ENCODE results near the gene DHX57. TPM values are rescaled to one million over a fixed set of nuclear protein-coding genes. Genes with fewer than 3 reads are reported as not detected.

Gene DHX57
- total RNA-seq, 1 donor from 2014 or later = 15.1 TPM

GRCh38 chr2:38824906-38825305 is 50.8 kb downstream of the DHX57 start:
- H3K27ac ChIP-seq = no peak overlapping the region
- ATAC-seq (no peak), DNase-seq (no peak)
- H3K9me3 ChIP-seq = no peaks in the 10 kb centered on the region
- H3K36me3 ChIP-seq = peaks cover 47% of the 10 kb centered on the region
- no peak overlapping the region for H3K4me3 ChIP-seq
- no peaks in the 10 kb centered on the region for H3K4me1 ChIP-seq
- TF ChIP-seq, protein P1, sequence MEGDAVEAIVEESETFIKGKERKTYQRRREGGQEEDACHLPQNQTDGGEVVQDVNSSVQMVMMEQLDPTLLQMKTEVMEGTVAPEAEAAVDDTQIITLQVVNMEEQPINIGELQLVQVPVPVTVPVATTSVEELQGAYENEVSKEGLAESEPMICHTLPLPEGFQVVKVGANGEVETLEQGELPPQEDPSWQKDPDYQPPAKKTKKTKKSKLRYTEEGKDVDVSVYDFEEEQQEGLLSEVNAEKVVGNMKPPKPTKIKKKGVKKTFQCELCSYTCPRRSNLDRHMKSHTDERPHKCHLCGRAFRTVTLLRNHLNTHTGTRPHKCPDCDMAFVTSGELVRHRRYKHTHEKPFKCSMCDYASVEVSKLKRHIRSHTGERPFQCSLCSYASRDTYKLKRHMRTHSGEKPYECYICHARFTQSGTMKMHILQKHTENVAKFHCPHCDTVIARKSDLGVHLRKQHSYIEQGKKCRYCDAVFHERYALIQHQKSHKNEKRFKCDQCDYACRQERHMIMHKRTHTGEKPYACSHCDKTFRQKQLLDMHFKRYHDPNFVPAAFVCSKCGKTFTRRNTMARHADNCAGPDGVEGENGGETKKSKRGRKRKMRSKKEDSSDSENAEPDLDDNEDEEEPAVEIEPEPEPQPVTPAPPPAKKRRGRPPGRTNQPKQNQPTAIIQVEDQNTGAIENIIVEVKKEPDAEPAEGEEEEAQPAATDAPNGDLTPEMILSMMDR (IDR thresholded peaks at IDR 0.05) = no peak
- intact Hi-C loops (cut with DNase I) = no loop called here
- no peaks in the 10 kb centered on the region for H3K27me3 ChIP-seq

- Histone ChIP-seq H3K36me3 (peaks cover 53% of the 10 kb centered on the region), H3K27me3 (no peaks in the 10 kb centered on the region), H3K27ac (no peak overlapping the region), H3K4me3 (no peak overlapping the region), H3K4me1 (no peaks in the 10 kb centered on the region), H3K9me3 (no peaks in the 10 kb centered on the region)
- ATAC-seq (no peak), DNase-seq (no peak)
- intact Hi-C loops (cut with DNase I) = no loop called here
- TF ChIP-seq, protein P1 (IDR thresholded peaks at IDR 0.05) = no peak
These were observed 52.3 kb downstream of the DHX57 start for GRCh38 chr2:38823386-38823785.

- Histone ChIP-seq H3K9me3 (no peaks in the 10 kb centered on the region), H3K4me3 (no peak overlapping the region), H3K27me3 (no peaks in the 10 kb centered on the region), H3K4me1 (no peaks in the 10 kb centered on the region), H3K27ac (no peak overlapping the region), H3K36me3 (peaks cover 62% of the 10 kb centered on the region)
- DNase-seq = no peak
- ATAC-seq = no peak
- TF ChIP-seq, protein P1 (IDR thresholded peaks at IDR 0.05) = no peak
- intact Hi-C loops (cut with DNase I) = no loop called here
These were observed 57.2 kb downstream of the DHX57 start for GRCh38 chr2:38818565-38818964.

GRCh38 chr2:38815936-38816335 is 59.8 kb downstream of the DHX57 start:
- TF ChIP-seq, protein P1 (IDR thresholded peaks at IDR 0.05) = no peak
- ATAC-seq = no peak

DNA sequence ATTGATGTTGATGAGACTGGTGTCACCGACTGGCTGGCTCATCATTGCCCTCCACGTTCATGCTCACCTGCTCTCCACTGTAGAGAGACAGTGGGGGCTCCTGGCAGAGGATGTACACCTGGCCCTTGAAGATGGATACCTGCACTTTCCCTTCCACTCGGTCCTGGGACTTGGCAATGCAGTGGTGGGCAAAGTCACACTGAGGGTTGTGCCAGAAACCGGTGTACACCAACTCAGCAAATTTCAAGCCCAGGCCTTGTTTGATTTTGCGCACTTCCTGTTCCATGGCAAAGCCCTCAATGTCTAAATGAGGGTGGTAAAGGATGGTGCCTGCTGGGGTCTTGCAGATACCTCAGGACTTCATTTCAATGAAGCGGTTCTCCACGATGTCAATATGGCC is 65.2 kb downstream of the DHX57 start:
- TF ChIP-seq, protein P1 (IDR thresholded peaks at IDR 0.05) = no peak
- Histone ChIP-seq H3K4me1 (no peaks in the 10 kb centered on the region), H3K4me3 (no peak overlapping the region), H3K9me3 (no peaks in the 10 kb centered on the region), H3K36me3 (peaks cover 52% of the 10 kb centered on the region), H3K27me3 (no peaks in the 10 kb centered on the region), H3K27ac (no peak overlapping the region)
- DNase-seq = no peak
- no peak for ATAC-seq
- intact Hi-C loops (cut with DNase I) = no loop called here

More at GRCh38 chr2:38815936-38816335, 59.8 kb downstream of the DHX57 start:
- DNase-seq = no peak
- no peaks in the 10 kb centered on the region for H3K9me3 ChIP-seq
- no peak overlapping the region for H3K27ac ChIP-seq
- H3K27me3 ChIP-seq = no peaks in the 10 kb centered on the region
- intact Hi-C loops (cut with DNase I) = no loop called here
- no peak overlapping the region for H3K4me3 ChIP-seq
- H3K4me1 ChIP-seq = no peaks in the 10 kb centered on the region
- peaks cover 62% of the 10 kb centered on the region for H3K36me3 ChIP-seq

- Histone ChIP-seq H3K4me3 (no peak overlapping the region), H3K9me3 (no peaks in the 10 kb centered on the region), H3K36me3 (peaks cover 42% of the 10 kb centered on the region), H3K27ac (no peak overlapping the region), H3K27me3 (no peaks in the 10 kb centered on the region), H3K4me1 (no peaks in the 10 kb centered on the region)
- DNase-seq (no peak), ATAC-seq (no peak)
- TF ChIP-seq, protein P1 (IDR thresholded peaks at IDR 0.05) = no peak
- intact Hi-C loops (cut with DNase I) = no loop called here
These were observed 67.1 kb downstream of the DHX57 start for GRCh38 chr2:38808677-38809076.

Measured in upper lobe of right lung (tissue), 1 donor.